Endothelial cell of umbilical vein (primary cell): ENCODE results near the gene PIK3R2. TPM values are rescaled to one million over a fixed set of nuclear protein-coding genes. Genes with fewer than 3 reads are reported as not detected.

ENCODE experiments used
- BruUV-seq: library from RNA; stranded (reverse); fragments of 400-500 nt; replicated peaks from 2 replicates; lab custom pipeline; 2021; lab: Mats Ljungman, UMichigan
- CTCF ChIA-PET: fragments of 300-600, 350-600 bp; sonication (Branson Sonifier 250); formaldehyde crosslinking; loops from one replicate; lab custom pipeline; 2021; ENCODE audit warnings: antibody characterized with exemption, inconsistent platforms; lab: Charles Lee
- POLR2A ChIA-PET: fragments of 300-600, 350-600 bp; sonication (Branson Sonifier 250); formaldehyde crosslinking; loops from one replicate; lab custom pipeline; 2021; ENCODE audit warnings: antibody characterized with exemption, inconsistent platforms; lab: Charles Lee
- DNase-seq: peaks from one replicate; pipeline ENCODE4 v3.0.0-alpha.2; 2011; ENCODE audit warnings: low read depth, low spot score
- FAIRE-seq: peaks from 2 replicates; lab custom pipeline; 2011; peaks lifted over from hg19 to GRCh38; lab: Jason Lieb, UNC
- H2AFZ ChIP-seq: 2 replicates; pipeline ENCODE4 v1.6.0; 2012; ENCODE audit warnings: low read depth, low read length, control low read depth, inconsistent platforms
- H3K27ac ChIP-seq: 2 replicates; pipeline ENCODE4 v1.5.1; 2011; ENCODE audit warnings: low read depth, mild to moderate bottlenecking, control low read depth, low read length, moderate library complexity; ENCODE audit not compliant: insufficient read depth
- H3K27me3 ChIP-seq, 2 experiments: 2 replicates each; pipeline versions ENCODE4 v1.6.0 to v1.6.1; 2011; ENCODE audit warnings: low read length in 2 of 2, mixed read lengths in 1 of 2; ENCODE audit not compliant: control insufficient read depth in 2 of 2, insufficient read depth in 2 of 2
- H3K36me3 ChIP-seq, 2 experiments: 2 replicates in 1 of 2; 3 replicates in 1 of 2; pipeline ENCODE4 v1.5.1; 2011; ENCODE audit warnings: low read length in 2 of 2, mild to moderate bottlenecking in 1 of 2, moderate library complexity in 1 of 2; ENCODE audit not compliant: control insufficient read depth in 2 of 2, insufficient read depth in 2 of 2; ENCODE audit errors: extremely low read depth in 1 of 2
- H3K4me1 ChIP-seq: 3 replicates; pipeline ENCODE4 v1.5.1; 2011; ENCODE audit warnings: mild to moderate bottlenecking, low read length; ENCODE audit not compliant: control insufficient read depth, insufficient read depth; ENCODE audit errors: extremely low read depth
- H3K4me2 ChIP-seq: 2 replicates; pipeline ENCODE4 v1.6.1; 2011; ENCODE audit warnings: low read length, control low read depth, mixed read lengths; ENCODE audit not compliant: insufficient read depth
- H3K4me3 ChIP-seq, 3 experiments: fragments of 200-600 bp in 1 of 3; sonication (generic), shearing (Covaris generic) in 1 of 3; replicated peaks in 1 of 3; 2 replicates each; pipeline ENCODE4 v1.5.1; 2011 to 2016; ENCODE audit warnings: control low read depth in 3 of 3, low read length in 3 of 3, mild to moderate bottlenecking in 2 of 3, inconsistent platforms in 1 of 3, low read depth in 1 of 3, moderate library complexity in 1 of 3; ENCODE audit not compliant: insufficient read depth in 1 of 3
- H3K79me2 ChIP-seq: 2 replicates; pipeline ENCODE4 v1.6.0; 2012; ENCODE audit warnings: low read length, inconsistent platforms; ENCODE audit not compliant: control insufficient read depth, insufficient read depth
- H3K9ac ChIP-seq: replicated peaks from 2 replicates; pipeline ENCODE3; 2011; ENCODE audit warnings: low read length, control low read depth; ENCODE audit not compliant: insufficient read depth; ENCODE audit errors: extremely low read depth
- H3K9me1 ChIP-seq: replicated peaks from 3 replicates; pipeline ENCODE4 v1.6.0; 2011; ENCODE audit warnings: mild to moderate bottlenecking, low read length; ENCODE audit not compliant: control insufficient read depth, insufficient read depth; ENCODE audit errors: extremely low read depth
- H3K9me3 ChIP-seq: replicated peaks from 2 replicates; pipeline ENCODE4 v1.5.1; 2012; ENCODE audit warnings: low read length, inconsistent platforms; ENCODE audit not compliant: control insufficient read depth, insufficient read depth
- H4K20me1 ChIP-seq: replicated peaks from 2 replicates; pipeline ENCODE3; 2011; ENCODE audit warnings: mild to moderate bottlenecking, low read length; ENCODE audit not compliant: control insufficient read depth, insufficient read depth; ENCODE audit errors: extremely low read depth
- MYC ChIP-seq: IDR thresholded peaks from one replicate; pipeline ENCODE4 v1.6.1; 2011; ENCODE audit warnings: mild to moderate bottlenecking, low read depth, low read length
- dilution Hi-C: fragments of 300-500 bp; cut with MboI; formaldehyde crosslinking; loops from one replicate; pipeline ENCODE4 v1.15.0; 2019; ENCODE audit warnings: low sequenced_read_pairs; ENCODE audit not compliant: extremely low pct_ligation_motif_present
- intact Hi-C: fragments of 100-400 bp; cut with micrococcal nuclease; formaldehyde crosslinking; loops from one replicate; pipeline ENCODE4 v1.10.0; 2022
- polyA plus RNA-seq, 4 experiments: library from polyadenylated mRNA; depleted of rRNA in 3 of 4; stranded (reverse) in 3 of 4; unstranded in 1 of 4; fragments of >200 nt; gene quantifications; 2 replicates each; pipeline versions ENCODE4 v1.2.1 to v1.2.3, GENCODE V29; 2011 to 2012; ENCODE audit warnings: missing spikeins in 1 of 4
- small RNA-seq: library from RNA; depleted of rRNA; stranded (forward); fragments of <200 nt; gene quantifications from one replicate; pipeline ENCODE3, GENCODE V24; 2012; ENCODE audit warnings: low replicate concordance, low read depth; ENCODE audit not compliant: insufficient read depth, insufficient read length
- total RNA-seq: library from RNA; stranded (reverse); gene quantifications from 2 replicates; pipeline ENCODE4 v1.2.3, GENCODE V29; 2021
- TF ChIP-seq, protein P1 (sequence below), 2 donors: IDR thresholded peaks; 1 replicate in 1 of 2; 2 replicates in 1 of 2; pipeline ENCODE4 v1.5.1; 2011; ENCODE audit warnings: low read length in 2 of 2, mild to moderate bottlenecking in 2 of 2, moderate library complexity in 2 of 2, control low read depth in 1 of 2, inconsistent platforms in 1 of 2, low read depth in 1 of 2; ENCODE audit not compliant: insufficient read depth in 1 of 2; ENCODE audit errors: extremely low read depth in 1 of 2

Gene PIK3R2
- total and polyA plus RNA-seq, 2 donors (not counting 3 experiments of a cell fraction or from before 2014, with no cell fraction given) = 8.1 to 15.2 TPM

DNA sequence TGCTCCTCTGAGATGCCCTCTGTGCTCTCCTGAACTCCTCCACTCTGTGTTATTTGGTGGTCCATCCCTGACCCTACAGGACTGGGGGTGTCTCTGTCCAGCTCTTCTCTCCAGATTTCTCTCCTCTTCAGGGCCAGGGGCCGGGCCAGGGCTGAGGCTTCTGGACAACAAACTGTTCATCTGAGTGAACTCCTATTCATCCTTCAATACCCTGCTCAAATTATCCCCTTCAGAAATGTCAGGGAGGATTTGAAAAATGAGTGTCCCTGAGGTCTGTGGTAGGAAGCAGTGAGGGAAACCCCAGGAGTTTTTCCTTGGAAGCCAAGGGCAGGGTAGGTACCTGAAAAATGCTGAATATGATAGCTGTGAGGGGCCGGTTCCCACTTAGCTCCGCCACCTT lies 65.6 kb downstream of the PIK3R2 start:
- Histone ChIP-seq H3K79me2 (no peaks in the 10 kb centered on the region), H3K27ac (no peak overlapping the region), H3K9me3 (no peaks in the 10 kb centered on the region), H3K9ac (no peak overlapping the region), H3K27me3 (peaks cover 0 to 2% of the 10 kb centered on the region in 2 experiments), H3K9me1 (no peaks in the 10 kb centered on the region), H4K20me1 (no peaks in the 10 kb centered on the region), H3K4me2 (no peak overlapping the region), H3K4me1 (no peaks in the 10 kb centered on the region), H2AFZ (no peak overlapping the region), H3K36me3 (no peaks in the 10 kb centered on the region), H3K4me3 (no peak overlapping the region)
- TF ChIP-seq MYC = no peak
- TF ChIP-seq, protein P1, sequence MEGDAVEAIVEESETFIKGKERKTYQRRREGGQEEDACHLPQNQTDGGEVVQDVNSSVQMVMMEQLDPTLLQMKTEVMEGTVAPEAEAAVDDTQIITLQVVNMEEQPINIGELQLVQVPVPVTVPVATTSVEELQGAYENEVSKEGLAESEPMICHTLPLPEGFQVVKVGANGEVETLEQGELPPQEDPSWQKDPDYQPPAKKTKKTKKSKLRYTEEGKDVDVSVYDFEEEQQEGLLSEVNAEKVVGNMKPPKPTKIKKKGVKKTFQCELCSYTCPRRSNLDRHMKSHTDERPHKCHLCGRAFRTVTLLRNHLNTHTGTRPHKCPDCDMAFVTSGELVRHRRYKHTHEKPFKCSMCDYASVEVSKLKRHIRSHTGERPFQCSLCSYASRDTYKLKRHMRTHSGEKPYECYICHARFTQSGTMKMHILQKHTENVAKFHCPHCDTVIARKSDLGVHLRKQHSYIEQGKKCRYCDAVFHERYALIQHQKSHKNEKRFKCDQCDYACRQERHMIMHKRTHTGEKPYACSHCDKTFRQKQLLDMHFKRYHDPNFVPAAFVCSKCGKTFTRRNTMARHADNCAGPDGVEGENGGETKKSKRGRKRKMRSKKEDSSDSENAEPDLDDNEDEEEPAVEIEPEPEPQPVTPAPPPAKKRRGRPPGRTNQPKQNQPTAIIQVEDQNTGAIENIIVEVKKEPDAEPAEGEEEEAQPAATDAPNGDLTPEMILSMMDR (IDR thresholded peaks at IDR 0.05; ENCODE audit: extremely low read depth in 1 of 2, insufficient read depth in 1 of 2, low read depth in 1 of 2, low read length in 2 of 2) = no peak
- POLR2A ChIA-PET = interaction anchor here (0.5 kb wide), 1 partner anchor 126 kb away, joined by 3 read pairs; no protein-coding TSS in a partner anchor
- intact Hi-C loops = no loop called here
- CTCF ChIA-PET = interaction anchor here (1.9 to 3.9 kb wide), 2 partner anchors 11 to 34 kb away, joined by 10 to 18 read pairs; no protein-coding TSS in a partner anchor
- FAIRE-seq (no peak), DNase-seq (no peak)
- dilution Hi-C loops = no loop called here
- no TSS peak for BruUV-seq

Small RNA genes lying within 50 kb of the gene (small RNA-seq; reads per million reads assigned to genes)
- not detected for gene IFI30

Other genes with a start within 250 kb of the PIK3R2 start
- gene CCDC124, start 220.1 kb upstream of the PIK3R2 start, total RNA-seq = 115 and 123 TPM in 2 replicates
- gene CCDC124, start 220.1 kb upstream of the PIK3R2 start, polyA plus RNA-seq = 101 and 128 TPM in 2 replicates
- 0.32 and 0.80 TPM in 2 replicates for gene KCNN1, start 186.1 kb upstream of the PIK3R2 start, total RNA-seq
- 0.18 TPM in 2 replicates for gene KCNN1, start 186.1 kb upstream of the PIK3R2 start, polyA plus RNA-seq
- gene ARRDC2, start 145.0 kb upstream of the PIK3R2 start, total RNA-seq = 17.2 and 17.4 TPM in 2 replicates
- 10.2 and 12.4 TPM in 2 replicates for gene ARRDC2, start 145.0 kb upstream of the PIK3R2 start, polyA plus RNA-seq
- gene IL12RB1, start 66.2 kb upstream of the PIK3R2 start, total RNA-seq = not detected in 2 replicates
- not detected in 2 replicates for gene IL12RB1, start 66.2 kb upstream of the PIK3R2 start, polyA plus RNA-seq
- gene MAST3, start 55.4 kb upstream of the PIK3R2 start, total RNA-seq = 2.7 and 4.2 TPM in 2 replicates
- gene MAST3, start 55.4 kb upstream of the PIK3R2 start, polyA plus RNA-seq = 1.5 TPM in 2 replicates
- gene IFI30, start 20.6 kb downstream of the PIK3R2 start, total RNA-seq = 0.74 and 1.1 TPM in 2 replicates
- 1.6 and 2.1 TPM in 2 replicates for gene IFI30, start 20.6 kb downstream of the PIK3R2 start, polyA plus RNA-seq
- gene MPV17L2, start 40.1 kb downstream of the PIK3R2 start, total RNA-seq = 13.8 and 16.1 TPM in 2 replicates
- gene MPV17L2, start 40.1 kb downstream of the PIK3R2 start, polyA plus RNA-seq = 27.6 and 38.4 TPM in 2 replicates
- gene RAB3A, start 50.9 kb downstream of the PIK3R2 start, total RNA-seq = 0.88 and 1.9 TPM in 2 replicates
- 0.86 and 0.90 TPM in 2 replicates for gene RAB3A, start 50.9 kb downstream of the PIK3R2 start, polyA plus RNA-seq
- 0.76 and 0.97 TPM in 2 replicates for gene PDE4C, start 73.3 kb downstream of the PIK3R2 start, total RNA-seq
- gene PDE4C, start 73.3 kb downstream of the PIK3R2 start, polyA plus RNA-seq = 0.13 and 0.29 TPM in 2 replicates
- gene IQCN, start 121.3 kb downstream of the PIK3R2 start, total RNA-seq = 2.2 and 3.0 TPM in 2 replicates
- gene IQCN, start 121.3 kb downstream of the PIK3R2 start, polyA plus RNA-seq = 1.5 and 2.1 TPM in 2 replicates
- 130 and 137 TPM in 2 replicates for gene JUND, start 128.5 kb downstream of the PIK3R2 start, total RNA-seq
- 91.4 and 134 TPM in 2 replicates for gene JUND, start 128.5 kb downstream of the PIK3R2 start, polyA plus RNA-seq
- gene LSM4, start 169.9 kb downstream of the PIK3R2 start, total RNA-seq = 103 and 118 TPM in 2 replicates
- 105 and 119 TPM in 2 replicates for gene LSM4, start 169.9 kb downstream of the PIK3R2 start, polyA plus RNA-seq
- 27.2 and 30.5 TPM in 2 replicates for gene PGPEP1, start 187.4 kb downstream of the PIK3R2 start, total RNA-seq
- gene PGPEP1, start 187.4 kb downstream of the PIK3R2 start, polyA plus RNA-seq = 9.9 and 13.2 TPM in 2 replicates
- gene GDF15, start 233.0 kb downstream of the PIK3R2 start, total RNA-seq = 140 and 165 TPM in 2 replicates
- 206 and 343 TPM in 2 replicates for gene GDF15, start 233.0 kb downstream of the PIK3R2 start, polyA plus RNA-seq
- not detected in 2 replicates for gene LRRC25, start 244.5 kb downstream of the PIK3R2 start, total RNA-seq
- not detected in 2 replicates for gene LRRC25, start 244.5 kb downstream of the PIK3R2 start, polyA plus RNA-seq